22Rv1 (cell line): ENCODE data around the gene PITPNM1.

Experiments
- ZFX ChIP-seq: fragments of 450-650 bp; IDR thresholded peaks from 2 replicates; pipeline ENCODE4 v1.6.1; 2017; ENCODE audit warnings: antibody characterized with exemption, borderline replicate concordance
- TF ChIP-seq, protein P1 (sequence below): fragments of 450-650 bp; IDR thresholded peaks from 2 replicates; pipeline ENCODE4 v1.5.1; 2017; ENCODE audit warnings: mild to moderate bottlenecking

DNA sequence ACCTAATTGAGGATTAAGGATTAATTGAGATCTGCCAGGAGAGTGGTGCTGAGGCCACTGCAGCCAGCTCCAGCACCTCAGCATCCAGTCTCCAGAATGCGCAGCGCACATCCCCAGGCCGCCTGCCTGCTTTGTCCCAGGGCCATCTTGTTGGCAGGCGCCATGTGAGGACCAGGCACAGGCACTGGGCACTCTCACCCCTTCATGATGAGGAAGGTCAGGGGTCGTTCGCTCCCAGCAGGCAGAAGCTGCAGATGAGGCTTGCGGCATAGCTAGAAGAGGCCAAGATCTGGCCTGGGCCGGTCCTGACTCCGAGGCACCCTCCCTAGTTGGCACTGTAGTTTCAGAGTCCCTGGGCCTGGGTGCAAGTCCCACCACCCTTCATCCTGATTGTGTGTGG, 11.6 kb upstream of the PITPNM1 start:
- TF ChIP-seq, protein P1, sequence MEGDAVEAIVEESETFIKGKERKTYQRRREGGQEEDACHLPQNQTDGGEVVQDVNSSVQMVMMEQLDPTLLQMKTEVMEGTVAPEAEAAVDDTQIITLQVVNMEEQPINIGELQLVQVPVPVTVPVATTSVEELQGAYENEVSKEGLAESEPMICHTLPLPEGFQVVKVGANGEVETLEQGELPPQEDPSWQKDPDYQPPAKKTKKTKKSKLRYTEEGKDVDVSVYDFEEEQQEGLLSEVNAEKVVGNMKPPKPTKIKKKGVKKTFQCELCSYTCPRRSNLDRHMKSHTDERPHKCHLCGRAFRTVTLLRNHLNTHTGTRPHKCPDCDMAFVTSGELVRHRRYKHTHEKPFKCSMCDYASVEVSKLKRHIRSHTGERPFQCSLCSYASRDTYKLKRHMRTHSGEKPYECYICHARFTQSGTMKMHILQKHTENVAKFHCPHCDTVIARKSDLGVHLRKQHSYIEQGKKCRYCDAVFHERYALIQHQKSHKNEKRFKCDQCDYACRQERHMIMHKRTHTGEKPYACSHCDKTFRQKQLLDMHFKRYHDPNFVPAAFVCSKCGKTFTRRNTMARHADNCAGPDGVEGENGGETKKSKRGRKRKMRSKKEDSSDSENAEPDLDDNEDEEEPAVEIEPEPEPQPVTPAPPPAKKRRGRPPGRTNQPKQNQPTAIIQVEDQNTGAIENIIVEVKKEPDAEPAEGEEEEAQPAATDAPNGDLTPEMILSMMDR = no peak
- TF ChIP-seq ZFX = no peak
